HG03135 (cell line): Measurements from ENCODE around the gene NCOA1.
"Not testable (repeated sequence)": the region's sequence is repeated elsewhere in the genome, so short reads cannot be mapped to it uniquely, and the experiment has no call there.

Experiments used
- ATAC-seq: cut with Tn5 transposase; IDR thresholded peaks from one replicate; pipeline ENCODE4 v1.9.1; 2021; ENCODE audit warnings: mild to moderate bottlenecking, moderate library complexity; ENCODE audit not compliant: unreplicated experiment

Gene NCOA1

DNA sequence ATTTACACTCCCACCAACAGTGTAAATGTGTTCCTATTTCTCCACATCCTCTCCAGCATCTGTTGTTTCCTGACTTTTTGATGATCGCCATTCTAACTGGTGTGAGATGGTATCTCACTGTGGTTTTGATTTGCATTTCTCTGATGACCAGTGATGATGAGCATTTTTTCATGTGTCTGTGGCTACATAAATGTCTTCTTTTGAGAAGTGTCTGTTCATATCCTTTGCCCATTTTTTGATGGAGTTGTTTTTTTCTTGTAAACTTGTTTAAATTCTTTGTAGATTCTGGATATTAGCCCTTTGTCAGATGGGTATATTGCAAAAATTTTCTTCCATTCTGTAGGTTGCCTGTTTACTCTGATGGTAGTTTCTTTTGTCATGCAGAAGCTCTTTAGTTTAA, 41.0 kb downstream of the NCOA1 start:
- ATAC-seq: not testable (repeated sequence)

DNA sequence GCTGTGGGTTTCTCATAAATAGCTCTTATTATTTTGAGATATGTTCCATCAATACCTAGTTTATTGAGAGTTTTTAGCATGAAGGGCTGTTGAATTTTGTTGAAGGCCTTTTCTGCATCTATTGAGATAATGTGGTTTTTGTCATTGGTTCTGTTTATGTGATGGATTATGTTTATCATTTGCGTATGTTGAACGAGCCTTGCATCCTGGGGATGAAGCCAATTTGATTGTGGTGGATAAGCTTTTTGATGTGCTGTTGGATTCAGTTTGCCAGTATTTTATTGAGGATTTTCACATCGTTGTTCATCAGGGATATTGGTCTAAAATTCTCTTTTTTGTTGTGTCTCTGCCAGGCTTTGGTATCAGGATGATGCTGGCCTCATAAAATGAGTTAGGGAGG, 42.5 kb downstream of the NCOA1 start:
- ATAC-seq: not testable (repeated sequence)

DNA sequence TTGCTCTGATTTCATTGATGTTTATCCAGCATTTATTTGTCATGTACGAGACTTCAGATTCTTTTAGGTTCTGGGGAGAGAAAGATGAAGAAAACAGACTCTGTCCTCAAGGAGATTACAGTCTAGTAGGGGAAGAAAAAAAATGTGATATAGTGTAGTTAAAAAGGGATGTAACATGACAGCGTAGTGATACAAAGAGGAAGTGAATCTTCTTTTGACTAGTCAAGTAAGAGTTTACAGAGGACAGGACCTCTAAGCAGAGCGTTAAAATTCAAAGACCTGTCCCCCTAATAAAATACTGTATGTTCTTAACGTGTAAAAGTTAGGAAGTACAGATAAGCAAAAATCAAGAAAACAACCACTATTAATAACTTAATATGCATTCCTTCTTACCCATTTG, 47.7 kb downstream of the NCOA1 start:
- no peak for ATAC-seq

DNA sequence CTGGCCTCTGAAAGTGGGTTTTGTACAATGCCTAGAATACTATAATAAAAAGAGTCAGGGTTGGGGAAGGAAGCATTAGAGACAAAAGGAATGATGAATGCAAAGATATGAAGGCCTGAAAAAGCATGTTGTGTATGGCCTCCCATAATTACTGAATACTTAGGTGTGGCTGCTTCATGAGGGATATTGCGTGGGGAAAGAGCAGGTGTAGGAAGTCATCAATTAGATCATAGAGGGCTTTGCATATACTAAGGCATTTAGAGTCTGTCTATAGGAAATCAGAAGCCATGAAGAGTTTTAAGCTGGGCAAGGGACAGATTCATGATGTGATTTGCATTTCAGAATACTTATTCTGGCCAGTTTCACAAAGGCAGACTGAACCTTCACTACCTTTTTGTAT, 48.2 kb downstream of the NCOA1 start:
- no peak for ATAC-seq

DNA sequence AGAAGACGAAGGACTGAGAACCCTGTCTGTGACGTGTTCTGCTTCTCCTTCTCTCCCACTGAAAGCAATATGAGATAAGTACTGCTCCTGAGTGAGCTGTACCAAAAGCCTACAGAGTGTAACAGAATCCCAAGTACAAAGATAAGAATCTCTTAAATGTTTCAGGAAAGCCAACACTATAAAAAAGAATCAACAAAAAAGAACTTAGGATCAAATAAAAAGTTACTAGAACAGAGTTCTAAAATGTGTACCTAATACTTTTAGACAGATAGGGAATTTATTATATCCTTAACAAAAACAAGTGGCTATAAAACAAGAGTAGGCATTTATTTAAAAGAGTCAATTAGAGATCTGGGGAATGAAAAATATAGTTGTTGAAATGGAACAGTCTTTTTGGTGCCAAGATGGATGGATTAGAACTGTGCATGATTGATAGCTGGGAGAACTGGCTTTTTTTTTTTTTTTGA, 49.0 kb downstream of the NCOA1 start:
- no peak for ATAC-seq

DNA sequence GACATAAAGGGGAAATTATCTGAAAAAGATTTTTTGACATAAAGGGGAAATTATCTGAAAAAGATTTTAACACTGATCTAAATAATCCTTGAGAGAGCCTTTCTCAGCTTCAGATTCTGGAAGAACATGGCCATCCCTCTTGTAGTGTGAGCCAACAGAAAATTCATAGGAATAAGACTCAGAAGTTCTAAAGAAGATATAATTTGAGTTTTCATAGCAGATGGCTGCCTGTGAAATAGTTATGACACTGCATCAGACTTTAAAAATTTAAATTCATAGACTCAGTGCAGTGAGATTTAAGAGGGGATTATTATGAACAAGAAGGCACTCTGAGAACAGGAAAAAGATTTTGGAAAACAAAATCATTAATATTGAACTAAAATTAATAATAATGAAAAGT, 50.6 kb downstream of the NCOA1 start:
- ATAC-seq: no peak

DNA sequence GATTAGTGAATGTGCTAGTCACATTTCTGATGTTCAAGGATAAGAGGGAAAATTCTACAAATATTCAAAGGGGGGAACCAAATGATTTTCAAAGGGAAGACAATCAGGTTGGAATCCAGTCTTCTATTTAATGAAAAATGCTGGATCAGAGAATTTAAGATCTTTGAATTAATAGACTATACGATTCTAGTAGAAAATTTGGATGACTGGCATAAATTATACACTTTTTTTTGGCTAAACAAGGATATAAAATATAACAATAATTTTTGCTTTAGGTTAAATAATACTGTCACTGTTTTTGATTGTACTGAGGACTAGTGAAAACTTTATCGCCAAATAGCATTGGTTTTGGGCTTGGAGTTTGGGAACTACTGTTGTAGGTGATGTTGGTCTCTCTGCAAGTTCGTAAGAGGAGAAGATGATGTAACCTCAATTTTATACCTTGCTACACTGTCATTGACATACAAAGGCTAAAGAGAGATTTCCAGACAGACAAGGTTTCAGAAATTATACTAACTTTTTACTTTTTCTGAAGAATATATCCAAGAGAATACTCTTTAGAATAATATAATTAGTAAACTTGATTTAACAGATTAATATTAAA, 51.3 kb downstream of the NCOA1 start:
- ATAC-seq: no peak

DNA sequence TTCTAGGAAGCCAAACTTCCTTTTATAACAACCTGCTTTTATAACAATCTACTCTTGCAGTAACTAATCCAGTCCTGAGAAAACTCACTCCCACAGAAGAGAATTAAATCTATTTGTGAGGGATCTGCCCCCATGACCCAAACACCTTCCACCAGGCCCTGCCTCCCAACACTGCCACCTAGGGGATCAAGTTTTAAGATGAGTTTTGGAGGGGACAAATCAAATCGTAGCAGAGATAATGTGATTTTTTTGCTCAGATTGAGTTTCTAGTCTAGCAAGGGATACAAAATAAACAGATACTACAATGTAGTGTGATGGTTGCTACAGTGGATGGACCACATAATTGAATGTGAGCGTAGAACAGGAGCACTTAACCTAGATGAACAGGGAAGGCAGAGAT, 52.2 kb downstream of the NCOA1 start:
- ATAC-seq: no peak

DNA sequence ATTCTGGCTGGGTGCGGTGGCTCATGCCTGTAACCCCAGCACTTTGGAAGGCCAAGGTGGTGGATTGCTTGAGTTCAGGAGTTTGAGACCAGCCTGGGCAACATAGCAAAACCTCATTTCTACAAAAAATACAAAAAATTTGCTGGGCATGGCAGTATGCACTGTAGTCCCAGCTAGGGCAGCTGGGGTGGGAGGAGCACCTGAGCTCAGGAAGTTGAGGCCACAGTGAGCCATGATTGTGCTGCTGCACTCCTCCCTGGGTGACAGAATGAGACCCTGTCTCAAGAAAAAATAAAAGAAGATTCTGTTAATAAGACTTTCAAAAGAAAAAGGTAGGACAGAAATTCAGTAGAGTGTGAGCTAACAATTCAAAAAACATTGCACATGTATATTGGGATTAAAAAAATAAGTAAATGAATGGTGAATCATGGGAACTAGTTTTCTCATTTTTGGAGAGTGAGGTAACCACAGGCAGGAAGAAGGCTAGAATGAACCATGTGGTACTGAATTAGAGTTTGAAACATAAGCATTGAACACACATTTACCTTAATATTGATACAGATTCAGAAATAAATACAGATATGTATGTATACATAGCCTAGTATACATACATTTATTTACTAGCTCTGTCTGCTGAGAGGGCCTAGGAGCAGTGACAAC, 53.5 kb downstream of the NCOA1 start:
- ATAC-seq: no peak

DNA sequence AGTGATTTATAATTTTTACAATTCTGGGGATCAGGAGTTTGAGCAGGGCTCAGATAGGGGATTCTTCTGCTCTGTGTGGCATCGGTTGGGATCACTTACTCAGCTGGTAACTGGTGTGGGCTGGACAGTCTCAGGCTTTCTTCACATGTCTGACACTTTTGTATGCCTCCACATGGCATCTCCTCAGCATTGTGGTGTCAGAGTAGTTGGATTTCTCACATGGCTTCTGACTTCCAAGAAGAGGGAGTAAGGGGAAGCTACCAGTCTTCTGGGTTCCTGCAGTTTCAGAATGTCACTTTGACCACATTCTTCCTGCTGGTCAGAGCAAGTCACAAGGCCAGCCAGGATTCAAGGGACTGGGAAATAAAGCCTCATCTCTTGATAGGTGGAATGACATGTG, 55.6 kb downstream of the NCOA1 start:
- ATAC-seq: no peak

DNA sequence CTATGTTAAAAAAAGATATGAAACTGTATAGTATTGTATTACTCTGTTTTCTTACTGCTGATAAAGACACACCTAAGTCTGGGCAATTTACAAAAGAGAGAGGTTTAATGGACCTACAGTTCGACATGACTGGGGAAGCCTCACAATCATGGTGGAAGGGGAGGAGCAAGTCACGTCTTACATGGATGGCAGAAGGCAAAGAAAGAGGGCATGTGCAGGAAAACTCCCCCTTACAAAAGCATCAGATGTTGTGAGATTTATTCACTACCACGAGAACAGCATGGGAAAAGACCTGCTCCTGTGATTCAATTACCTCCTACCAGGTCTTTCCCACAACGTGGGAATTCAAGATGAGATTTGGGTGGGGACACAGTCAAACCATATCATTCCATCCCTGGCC, 57.0 kb downstream of the NCOA1 start:
- ATAC-seq: no peak

DNA sequence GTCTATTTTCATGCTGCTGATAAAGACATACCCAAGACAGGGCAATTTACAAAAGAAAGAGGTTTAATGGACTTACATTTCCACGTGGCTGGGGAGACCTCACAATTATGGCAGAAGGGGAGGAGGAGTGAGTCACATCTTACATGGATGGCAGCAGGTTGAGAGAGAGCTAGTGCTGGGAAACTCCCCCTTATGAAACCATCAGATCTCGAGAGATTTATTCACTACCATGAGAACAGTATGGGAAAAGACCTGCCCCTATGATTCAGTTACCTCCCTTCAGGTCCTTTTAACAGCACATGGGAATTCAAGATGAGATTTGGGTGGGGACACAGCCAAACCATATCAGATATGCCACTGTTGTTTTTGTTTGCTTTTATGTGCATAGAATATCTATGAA, 59.2 kb downstream of the NCOA1 start:
- ATAC-seq: not testable (repeated sequence)

DNA sequence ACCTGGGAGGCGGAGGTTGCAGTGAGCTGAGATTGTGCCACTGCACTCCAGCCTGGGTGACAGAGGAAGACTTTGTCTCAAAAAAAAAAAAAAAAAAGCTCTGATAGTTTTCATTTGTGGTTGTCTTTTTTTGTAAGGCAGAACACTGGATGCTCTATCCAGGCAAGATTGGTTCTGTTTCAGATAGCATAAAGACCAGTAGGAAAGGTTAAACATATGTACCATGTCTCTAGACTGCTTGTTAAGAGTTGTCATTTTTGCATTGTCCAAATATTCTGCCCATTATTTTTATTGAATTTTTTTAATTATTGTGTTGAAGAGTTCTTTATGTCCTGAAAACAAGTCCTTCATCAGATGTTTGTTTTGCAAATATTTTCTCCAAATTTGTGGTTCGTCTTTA, 60.0 kb downstream of the NCOA1 start:
- ATAC-seq: no peak

DNA sequence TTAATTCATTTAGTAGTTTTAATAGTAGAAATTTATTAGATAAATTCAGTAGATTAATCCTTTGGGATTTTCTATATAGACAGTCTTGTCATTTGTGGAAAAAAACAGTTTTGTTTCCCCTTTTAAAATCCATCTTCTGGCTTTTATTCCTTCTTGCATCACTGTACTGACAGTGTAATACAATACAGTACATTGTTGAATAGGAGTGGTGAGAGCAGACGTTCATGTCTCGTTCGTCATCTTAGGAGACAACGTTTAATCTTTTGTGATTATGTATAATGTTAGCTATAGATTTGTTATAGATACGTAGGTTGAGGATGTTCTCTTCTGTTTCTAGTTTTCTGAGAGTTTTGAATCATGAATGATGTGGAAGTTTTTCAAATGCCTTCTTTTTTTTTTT, 61.8 kb downstream of the NCOA1 start:
- ATAC-seq: no peak

DNA sequence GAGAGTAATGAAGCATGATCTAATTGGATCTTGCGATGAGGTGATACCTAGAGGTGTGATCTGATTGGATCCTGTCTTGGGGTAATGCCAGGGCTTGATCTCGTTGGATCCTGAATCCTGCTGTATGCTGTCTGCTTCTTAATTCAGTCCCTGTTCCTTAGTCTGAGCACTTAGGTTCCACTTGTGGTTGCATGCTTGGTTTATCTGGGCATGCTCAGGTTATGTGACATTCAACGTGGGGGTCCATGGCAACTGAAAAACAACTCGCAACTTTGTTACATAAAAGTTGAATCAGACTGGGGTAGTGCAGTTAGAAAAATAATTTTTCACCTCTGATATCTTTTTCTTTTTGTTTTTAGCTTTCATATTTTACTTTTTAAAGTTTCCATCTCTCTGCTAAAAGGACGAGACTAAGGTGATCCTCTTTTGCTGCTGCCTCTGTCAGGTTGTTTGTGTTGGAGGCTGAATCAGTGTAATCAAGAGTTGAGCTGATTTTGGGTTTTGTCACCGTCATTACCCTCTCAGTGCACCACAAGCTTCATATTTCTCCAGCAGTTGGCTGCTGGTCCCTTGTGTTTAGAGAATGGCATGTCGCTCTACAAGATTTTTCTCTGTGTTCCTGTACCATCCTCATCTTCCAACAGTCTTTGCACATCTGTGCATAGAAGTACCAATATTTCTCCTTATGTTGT, 67.9 kb downstream of the NCOA1 start:
- no peak for ATAC-seq

DNA sequence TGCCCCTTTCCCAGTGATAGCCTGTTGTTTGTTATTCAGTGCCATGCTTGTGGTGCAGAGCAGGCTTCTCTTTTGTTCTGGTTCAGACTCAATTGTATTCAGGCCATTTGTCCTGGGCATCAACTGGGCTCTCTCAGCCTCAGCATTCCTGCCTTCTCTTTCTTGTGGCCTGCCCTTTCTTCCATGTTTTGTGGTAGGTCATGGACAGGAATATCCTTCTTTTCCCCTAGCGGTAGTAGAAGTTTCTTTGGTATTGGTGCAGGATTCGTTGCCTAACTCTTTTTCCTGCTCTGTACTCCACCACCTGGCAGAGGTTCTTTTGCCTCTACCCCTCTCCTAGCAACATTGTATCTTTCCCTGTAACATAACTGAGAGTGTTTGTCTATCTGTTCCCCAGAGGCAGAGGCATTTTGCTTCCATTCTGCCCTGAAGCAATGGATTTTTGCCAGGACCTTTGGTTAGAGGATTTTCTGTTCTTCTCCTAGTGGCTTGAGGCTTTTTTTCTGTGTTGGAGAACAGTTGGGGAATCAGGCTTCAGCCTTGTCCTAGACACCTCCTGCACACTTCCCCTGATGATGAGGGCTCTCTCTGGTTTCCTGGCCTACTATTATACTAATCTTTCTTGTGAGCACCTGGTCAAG, 68.5 kb downstream of the NCOA1 start:
- ATAC-seq: no peak

DNA sequence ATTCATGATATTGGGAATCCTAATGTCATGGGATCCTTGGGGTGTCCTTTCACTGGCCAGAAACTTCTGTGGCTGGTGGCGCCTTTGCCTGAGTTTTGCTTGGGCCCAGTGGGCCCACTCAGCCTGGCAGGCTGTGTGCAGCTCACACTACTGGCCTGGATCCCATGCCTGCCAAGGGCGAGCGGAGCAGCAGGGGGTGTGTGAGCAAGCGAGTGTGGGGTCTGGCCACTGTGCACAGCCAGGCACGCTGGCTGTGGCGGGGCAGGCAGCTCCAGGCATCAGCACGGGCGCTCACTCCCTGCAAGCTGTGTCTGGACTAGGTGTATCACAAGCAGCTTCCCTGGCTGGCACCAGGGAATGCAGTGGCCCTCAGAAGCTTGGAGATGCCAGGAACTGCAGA, 74.5 kb downstream of the NCOA1 start:
- no peak for ATAC-seq

DNA sequence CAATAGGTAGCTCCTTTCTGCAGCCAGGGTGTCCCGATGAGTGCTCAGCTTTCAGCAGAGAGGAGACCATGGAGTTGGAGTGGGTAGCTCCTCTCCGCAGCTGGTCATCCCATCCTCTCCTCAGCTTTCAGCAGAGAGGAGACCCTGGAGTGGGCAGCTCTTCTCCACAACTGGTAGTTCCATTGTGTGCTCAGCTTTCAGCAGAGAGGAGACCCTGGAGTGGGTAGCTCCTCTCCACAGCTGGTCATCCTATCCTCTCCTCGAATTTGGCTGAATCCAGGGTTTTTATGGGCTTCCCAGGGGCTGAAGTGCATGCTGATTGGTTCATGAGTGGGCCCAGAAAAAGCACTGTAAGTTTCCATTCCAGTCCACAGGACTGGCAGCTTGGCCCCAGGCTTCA, 75.2 kb downstream of the NCOA1 start:
- no peak for ATAC-seq

DNA sequence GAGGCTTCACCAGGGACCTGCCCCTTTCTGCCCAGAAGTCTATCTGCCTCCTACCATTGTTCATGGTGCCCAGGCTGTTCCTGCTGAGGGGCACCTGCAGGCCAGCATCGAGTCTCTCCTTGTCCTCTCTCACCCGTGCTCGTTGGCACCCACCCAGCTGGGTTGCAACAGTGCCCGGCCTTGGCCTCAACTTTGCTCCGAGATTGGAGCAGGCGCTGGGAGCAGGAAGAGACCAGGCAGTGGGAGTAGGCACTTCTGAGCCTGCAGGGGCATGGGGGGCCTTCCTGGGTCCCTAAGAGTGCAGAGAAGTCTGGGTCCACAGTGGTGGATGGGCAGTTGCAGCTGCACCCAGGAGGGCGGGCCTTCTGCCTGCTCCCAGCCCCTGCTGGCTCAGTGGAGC, 75.6 kb downstream of the NCOA1 start:
- ATAC-seq: no peak

DNA sequence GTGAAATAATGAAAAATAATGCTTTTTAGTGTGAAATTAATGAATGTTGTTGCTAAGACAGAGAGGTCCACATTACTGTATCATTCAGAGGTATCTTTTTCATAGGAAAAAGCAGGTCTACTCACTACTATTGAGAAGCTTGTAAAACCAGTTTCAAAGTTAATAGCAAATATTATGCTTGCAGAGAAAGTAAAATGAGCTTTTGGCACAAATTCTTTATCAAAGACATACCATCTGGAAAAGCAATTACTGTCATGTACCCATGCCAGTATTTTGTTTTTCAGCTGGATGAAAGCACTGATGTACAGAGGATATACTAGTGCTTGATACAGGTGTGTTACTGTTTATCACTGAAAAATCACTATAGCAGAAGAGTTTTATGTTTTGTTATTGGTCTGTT, 77.5 kb downstream of the NCOA1 start:
- no peak for ATAC-seq

DNA sequence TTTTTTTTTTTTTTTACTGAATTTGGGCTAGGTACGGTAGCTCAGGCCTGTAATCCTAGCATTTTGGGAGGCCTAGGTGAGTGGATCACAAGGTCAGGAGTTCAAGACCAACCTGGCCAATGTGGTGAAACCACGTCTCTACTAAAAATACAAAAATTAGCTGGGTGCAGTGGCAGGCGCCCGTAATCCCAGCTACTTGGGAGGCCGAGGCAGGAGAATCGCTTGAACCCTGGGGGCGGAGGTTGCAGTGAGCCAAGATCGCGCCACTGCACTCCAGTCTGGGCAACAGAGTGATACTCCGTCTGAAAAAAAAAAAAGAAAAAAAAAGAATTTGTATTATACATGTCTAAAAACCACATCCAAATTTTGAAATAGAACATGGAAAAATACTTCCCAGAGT, 78.5 kb downstream of the NCOA1 start:
- ATAC-seq: not testable (repeated sequence)

DNA sequence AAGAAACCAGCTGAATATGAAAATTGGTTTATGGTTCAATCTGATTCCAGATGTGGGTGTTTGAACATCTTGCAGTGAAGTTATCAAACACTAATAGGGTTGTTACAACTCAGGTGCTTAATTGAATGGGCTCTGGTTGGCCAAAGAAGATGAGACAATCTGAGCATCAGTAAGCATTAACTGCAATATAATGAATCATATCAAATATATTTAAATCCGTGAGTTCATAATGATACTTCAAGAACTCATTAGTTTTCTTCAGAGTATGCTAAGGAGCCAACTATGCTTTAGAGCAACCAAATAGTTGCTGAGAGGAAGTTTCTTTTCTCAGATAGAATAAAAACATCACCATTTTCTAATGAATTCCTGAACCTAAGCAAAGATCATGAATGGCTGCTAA, 79.2 kb downstream of the NCOA1 start:
- no peak for ATAC-seq
